NCI-H2196 (cell line): ENCODE results near the gene DKK3.

Experiments used
- DNase-seq: peaks from one replicate; lab custom pipeline; 2025; ENCODE audit not compliant: unreplicated experiment; lab: John Stamatoyannopoulos, UW

DKK3 gene

DNA sequence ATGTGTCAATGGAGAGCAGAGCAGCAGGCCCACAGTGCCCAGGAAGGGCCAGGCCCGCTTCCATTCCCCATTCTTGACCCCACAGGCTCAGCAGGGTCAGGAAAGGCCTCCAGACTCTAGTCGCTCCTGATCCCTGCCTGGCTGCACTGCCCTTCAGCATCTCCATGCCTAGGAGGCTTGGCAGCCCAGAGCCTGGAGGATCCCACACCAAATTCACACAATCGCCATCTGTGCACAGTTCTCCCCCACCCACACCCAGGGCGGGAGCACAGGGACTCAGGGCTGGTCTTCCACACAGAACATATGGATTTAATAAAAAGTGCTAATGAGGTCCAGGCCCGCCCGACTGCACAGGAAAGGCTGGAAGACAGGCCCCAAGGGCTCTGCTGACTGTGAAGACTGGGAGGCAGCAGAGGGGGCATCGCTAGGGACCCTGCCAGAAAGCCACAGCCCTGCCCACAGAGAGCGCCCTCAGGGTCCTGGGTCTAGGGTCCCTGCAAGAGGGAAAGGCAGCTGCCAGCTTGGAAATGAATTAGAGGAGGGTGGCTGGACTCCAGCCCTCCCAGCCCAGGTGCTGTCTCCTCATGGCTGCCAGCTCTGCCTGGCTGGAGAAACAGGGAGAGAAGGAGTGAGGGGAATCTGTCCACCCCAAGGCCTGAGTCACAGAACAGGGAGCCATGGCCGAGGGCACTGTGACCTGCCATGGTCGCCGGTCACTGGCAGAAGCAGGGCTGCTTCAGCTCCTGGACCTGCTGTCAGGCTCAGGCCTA lies 39.7 kb downstream of the DKK3 start:
- no peak for DNase-seq

DNA sequence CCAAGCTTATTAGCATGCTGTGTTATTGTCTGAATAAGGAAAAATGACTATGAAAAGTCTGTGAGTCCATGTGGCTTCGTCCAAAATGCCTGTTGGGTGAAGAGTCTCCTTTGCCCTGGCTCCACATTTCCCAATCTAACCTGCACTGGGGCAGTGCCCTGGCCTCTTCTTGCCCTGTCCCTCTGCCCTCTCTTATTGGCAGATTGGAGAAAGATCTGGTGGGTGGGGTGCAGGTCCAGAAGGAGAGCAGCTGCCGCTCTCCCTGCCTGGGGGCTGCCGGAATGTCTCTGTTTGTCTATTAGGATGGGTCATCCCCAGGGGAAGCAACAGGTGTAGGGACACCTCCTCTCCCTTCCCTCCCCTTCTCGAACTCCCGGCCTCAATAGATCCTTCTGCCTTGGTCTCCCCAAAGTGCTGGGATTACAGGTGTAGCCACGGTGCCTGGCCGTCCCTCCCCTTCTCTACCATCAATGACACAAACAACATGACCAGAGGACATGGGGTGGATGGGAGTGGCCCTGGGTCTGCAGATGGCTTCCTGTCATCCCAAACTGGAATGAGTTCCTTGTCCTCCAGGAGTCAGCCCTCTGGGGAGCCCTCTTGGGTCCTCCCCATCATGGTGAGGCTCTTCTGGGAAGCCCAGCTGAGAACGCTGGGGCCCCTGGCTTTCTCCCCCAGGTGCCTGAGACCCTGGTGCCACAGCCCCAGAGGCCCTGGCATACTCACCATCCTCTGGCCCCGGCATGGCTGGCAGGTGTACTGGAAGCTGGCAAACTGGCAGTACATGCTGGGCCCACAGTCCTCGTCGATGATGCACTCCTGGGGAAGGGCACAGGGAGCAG lies 40.5 kb downstream of the DKK3 start:
- no peak for DNase-seq

DNA sequence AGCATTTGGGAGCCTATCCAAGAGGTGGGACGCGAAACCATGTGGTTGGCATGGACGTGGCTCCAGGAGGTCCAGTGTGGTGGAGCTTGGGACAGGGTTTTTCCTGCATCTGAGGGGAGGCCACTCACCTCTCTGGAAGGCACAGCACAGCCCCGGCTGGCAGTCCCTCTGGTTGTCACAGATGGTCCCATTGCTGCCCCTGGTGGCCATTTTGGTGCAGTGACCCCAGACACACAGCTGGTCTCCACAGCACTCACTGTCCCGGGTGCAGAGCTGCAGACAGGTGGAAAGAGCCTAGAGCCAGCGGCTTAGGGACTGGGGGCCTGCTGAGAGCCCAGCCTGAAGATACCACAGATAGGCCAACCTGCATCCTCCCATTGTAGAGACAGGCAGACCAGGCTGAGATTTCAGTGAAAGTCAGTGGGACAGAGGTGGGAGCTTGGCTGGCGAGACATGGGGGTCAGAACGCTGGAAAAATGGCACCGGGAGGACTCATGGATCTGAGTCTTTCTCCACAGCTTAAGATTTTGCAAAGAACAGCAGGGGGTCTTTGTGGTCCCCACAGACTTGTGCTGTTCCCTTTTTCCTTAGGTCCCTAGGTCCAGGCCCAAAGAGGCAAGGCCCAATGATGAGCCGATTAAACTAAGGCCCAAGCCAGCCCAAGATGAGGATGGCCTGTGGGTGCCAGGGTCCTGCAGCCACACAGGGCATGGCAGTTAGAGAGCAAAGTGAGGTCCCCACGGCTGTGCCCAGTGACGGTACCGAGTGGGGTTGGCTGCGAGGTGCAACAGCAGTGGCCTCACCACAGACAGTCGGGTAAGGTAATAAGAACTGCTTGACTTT lies 41.4 kb downstream of the DKK3 start:
- DNase-seq: peak; percentile 61

DNA sequence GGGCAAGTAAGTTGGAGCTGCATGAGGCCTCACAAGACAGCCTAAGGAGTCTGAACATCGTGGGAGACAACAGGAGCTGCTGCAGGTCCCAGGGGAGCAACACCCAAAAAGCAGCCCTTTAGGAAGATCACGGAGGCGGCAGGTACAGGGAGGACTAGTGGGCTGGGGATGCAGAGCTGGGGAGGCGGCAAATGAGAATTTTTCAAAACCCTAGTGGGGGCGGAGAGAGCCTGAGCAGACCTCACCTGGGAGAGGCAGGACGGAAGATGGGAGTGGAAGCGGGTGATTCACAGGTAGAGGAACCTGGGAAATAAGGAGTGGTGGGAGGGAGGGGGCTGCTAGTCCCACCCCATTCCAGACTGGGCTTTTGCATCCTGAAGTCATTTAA lies 42.1 kb downstream of the DKK3 start:
- no peak for DNase-seq

- DNase-seq: no peak
Measured at GRCh38 chr11:11965656-11966353, 42.6 kb downstream of the DKK3 start.

DNA sequence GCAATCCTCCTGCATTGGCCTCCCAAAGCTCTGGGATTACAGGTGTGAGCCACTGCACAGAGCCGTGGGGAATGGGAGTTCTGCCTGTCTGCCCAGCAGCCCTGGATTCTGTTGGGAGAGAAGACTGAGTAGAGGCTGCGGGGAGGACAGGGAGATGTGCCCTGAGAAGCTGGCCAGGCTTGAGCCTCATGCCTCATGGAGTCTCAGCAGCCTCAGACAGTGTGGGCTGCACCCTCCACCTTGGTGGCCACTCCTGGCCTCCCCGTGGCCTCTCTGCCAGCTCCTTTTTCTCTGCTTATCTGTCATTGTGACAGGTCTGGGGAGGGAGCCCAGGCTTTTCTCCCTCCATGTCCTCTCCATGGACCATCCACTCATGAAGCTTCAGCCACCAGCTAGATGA lies 43.2 kb downstream of the DKK3 start:
- DNase-seq: no peak

DNA sequence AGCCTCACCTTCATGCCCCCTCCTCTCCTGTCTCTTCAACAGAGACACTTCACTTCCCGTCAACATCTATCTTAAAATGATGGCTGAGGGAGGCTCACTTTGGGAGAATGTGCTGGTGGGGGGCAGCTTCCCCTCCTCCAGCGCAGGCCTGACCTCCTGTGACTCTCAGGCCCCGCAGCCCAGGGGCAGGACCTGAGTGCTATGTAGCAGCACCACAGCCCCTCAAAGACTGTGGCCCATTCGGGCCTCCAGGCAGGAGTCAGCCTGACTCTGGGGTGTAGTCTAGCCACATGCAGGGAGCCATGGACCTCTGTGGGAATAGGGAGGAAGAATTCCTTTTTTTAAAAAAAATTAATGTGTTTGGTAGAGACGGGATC lies 43.7 kb downstream of the DKK3 start:
- DNase-seq: no peak

- DNase-seq: no peak
Measured at GRCh38 chr11:11963842-11964773, 44.3 kb downstream of the DKK3 start.

DNA sequence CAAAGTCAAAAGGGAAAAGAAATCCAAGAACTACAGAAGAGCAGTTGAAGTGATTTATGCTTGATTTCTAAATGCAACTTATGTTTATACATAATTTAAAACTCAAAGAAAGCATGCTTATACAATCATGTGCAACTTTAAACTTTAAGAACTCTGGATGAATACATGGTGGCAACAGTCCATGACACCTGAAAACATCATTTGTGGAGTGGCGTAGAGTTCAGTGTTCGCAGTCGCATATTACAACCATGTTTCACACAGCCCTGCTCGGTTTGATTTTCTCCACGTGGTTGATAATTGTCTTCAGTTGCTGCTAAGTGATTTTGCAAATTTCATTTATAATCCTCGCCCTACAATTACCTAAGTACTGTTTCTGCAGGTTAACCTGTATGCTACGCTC lies 45.4 kb downstream of the DKK3 start:
- DNase-seq: no peak

DNA sequence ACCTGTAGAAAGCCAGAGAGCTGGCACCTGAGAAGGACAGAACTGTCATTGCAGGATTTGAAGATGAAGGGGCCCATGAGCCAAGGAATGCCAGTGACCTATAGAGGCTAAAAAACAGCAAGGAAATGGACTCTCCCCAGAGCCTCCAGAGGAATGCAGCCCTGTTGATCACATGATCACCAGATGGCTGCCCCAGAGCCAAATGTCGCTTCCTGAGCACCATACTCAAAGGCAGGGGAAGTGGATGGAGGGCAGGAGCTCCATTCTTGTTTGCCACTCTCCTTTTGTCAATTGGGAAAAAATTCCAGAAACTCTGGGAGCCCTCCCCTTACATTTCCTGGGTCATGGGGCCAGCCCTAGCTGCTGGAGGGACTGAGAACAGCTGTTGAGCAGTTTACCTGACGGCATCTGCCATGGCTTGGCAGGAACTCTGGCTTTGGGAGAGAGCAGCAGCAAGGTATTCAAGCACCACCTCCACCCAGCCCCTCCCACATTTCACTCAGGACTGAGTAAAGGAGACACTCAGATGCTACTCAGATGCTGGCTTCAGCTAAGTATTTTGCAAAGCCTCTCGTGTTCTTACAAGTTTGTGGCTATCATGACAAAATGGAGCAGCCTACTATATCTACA lies 46.9 kb downstream of the DKK3 start:
- no peak for DNase-seq

DNA sequence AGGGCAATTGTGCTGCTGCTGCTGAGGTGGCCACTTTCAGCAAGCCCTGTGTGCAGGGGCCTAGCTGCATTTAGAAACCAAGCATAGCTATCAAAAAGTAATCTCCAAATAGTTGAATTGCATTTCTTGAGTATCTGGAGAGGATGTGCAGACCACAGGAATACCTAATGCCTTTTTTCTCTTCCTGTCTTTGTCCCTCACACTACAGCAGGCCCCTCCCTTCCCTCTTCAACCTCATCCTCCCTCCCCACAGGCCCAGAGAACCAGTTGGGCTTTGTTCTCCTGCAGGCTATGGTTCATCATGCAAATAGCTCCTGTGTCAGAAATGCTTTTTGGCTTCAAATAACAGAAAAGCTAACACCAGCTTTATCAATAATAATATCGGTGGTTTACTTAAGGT lies 47.7 kb downstream of the DKK3 start:
- no peak for DNase-seq

- no peak for DNase-seq
Measured at GRCh38 chr11:11959601-11960000, 48.8 kb downstream of the DKK3 start.

DNA sequence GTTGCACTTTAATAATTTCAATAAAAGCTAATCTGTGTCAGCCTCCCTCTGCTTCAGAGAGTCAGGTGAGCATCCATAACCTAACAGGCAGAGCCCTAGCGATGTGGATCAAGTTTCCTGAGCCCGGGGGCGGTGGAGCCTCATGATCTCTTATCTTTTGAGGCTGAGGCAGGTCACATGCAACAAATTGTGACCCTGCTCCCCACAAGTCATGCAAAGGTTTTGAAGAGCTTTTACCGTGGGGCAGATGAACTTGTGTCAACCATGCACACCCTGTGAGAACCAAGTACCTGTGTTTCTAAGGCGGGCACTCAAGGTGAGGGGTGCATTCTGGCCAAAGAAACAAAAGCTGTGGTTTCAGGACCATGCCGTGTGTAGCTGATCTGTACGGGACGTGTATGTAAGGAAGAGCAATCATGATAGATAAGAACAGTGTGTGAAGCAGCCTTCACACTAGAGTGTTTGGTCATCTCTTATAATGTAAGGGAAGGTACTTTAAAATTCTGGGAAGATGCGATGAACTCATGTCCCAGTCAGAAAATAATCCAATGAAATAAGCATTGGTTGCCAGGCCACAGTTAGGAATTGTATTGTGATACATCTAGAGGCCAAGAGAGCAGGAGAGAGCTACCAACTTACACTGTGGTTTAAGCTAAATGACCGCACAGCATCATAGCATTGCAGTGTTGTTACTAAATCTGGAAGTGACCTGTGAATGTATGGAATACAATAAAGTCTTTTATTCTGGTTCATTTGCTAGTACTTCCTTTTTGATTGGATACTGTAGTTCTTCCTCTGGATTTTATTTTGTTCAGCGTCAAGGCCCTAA lies 49.8 kb downstream of the DKK3 start:
- DNase-seq: no peak

GRCh38 chr11:11956006-11956405 lies 52.4 kb downstream of the DKK3 start:
- no peak for DNase-seq

- no peak for DNase-seq
Measured at GRCh38 chr11:11952036-11952435, 56.4 kb downstream of the DKK3 start.

DNA sequence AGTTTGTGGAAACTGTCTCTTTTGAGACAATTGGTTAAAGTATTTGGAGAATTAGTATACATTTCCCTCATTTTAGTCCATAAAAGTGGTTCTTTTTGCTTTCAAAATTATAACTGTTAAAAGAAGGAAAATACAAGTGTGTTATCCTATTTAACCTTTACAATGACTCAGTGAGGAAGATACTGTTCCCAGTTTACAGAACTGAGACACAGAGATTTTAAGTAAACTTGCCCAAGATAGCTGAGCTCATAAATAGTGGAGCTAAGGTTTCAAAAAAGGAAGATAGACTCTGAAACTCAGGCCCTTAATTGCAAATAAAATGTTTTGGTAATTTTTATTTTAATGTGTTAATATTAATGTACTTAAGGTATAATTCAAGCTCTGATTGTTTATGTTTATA lies 58.9 kb downstream of the DKK3 start:
- DNase-seq: no peak

GRCh38 chr11:11948242-11948947 lies 60.0 kb downstream of the DKK3 start:
- DNase-seq: no peak

- no peak for DNase-seq
Measured at GRCh38 chr11:11947825-11948224, 60.6 kb downstream of the DKK3 start.
